Tibial artery (tissue), 4 donors: ENCODE data around the gene PTGIR.

Source experiments
- DNase-seq, 2 donors: peaks; one replicate each; pipeline ENCODE4 v3.0.0-alpha.2; 2019
- H3K27ac ChIP-seq, 2 donors: fragments of 200-600 bp; sonication (generic) in 1 of 2; 1 replicate in 1 of 2; 2 replicates in 1 of 2; pipeline ENCODE4 v1.5.1; 2018 to 2019; ENCODE audit warnings: mild to moderate bottlenecking in 1 of 2
- H3K27me3 ChIP-seq, 2 donors: fragments of 200-600 bp; sonication (generic) in 1 of 2; one replicate each; pipeline versions ENCODE4 v1.5.1 to v1.6.0; 2016 to 2019
- H3K36me3 ChIP-seq, 3 donors: fragments of 200-600 bp; sonication (generic) in 2 of 3; one replicate each; pipeline ENCODE4 v1.5.1; 2016 to 2019; ENCODE audit warnings: mild to moderate bottlenecking in 2 of 3
- H3K4me1 ChIP-seq, 4 donors: fragments of 200-600 bp; sonication (generic) in 2 of 4; 1 replicate in 3 of 4; 2 replicates in 1 of 4; pipeline ENCODE4 v1.5.1; 2016 to 2019
- H3K4me3 ChIP-seq, 2 donors: fragments of 200-600 bp; sonication (generic) in 1 of 2; 1 replicate in 1 of 2; 2 replicates in 1 of 2; pipeline ENCODE4 v1.5.1; 2018 to 2019; ENCODE audit warnings: mild to moderate bottlenecking in 2 of 2
- H3K9me3 ChIP-seq, 3 donors: fragments of 200-600 bp; sonication (generic) in 1 of 3; one replicate each; pipeline ENCODE4 v1.5.1; 2016 to 2019
- CTCF ChIP-seq, 2 experiments: fragments of 200-600 bp in 1 of 2; fragments of 450-650 bp in 1 of 2; IDR thresholded peaks; one replicate each; pipeline ENCODE4 v1.5.1; 2017 to 2019; ENCODE audit warnings: antibody characterized with exemption in 2 of 2, mild to moderate bottlenecking in 1 of 2, moderate library complexity in 1 of 2
- intact Hi-C: fragments of 100-400 bp; cut with DNase I; formaldehyde crosslinking; loops from one replicate; pipeline ENCODE4 v1.15.0; 2023; ENCODE audit warnings: low total_unique reads

PTGIR gene

GRCh38 chr19:46616631-46617322 lies 8.1 kb downstream of the PTGIR start:
- H3K4me1 ChIP-seq = peaks cover 7 to 58% (median 51%) of the 10 kb centered on the region in 4 donors
- no peak for DNase-seq

GRCh38 chr19:46615966-46616365 lies 8.9 kb downstream of the PTGIR start:
- peaks cover 0 to 4% (median under 1%) of the 10 kb centered on the region in 3 donors for H3K36me3 ChIP-seq
- H3K4me3 ChIP-seq = no peak overlapping the region
- peaks cover 7 to 50% (median 43%) of the 10 kb centered on the region in 4 donors for H3K4me1 ChIP-seq
- no peak for DNase-seq
- TF ChIP-seq CTCF (IDR thresholded peaks at IDR 0.05) = no peak
- no peak overlapping the region for H3K27ac ChIP-seq
- no peaks in the 10 kb centered on the region for H3K9me3 ChIP-seq
- no peaks in the 10 kb centered on the region for H3K27me3 ChIP-seq
- intact Hi-C loops = loop anchor here (5.0 to 10.0 kb wide), 2 partner anchors 46 to 119 kb away; partner anchors contain the start of gene DACT3

More at GRCh38 chr19:46616631-46617322, 8.1 kb downstream of the PTGIR start:
- H3K27ac ChIP-seq = peak overlapping the region in 1 of 2 donors; percentile 48
- H3K9me3 ChIP-seq = no peaks in the 10 kb centered on the region
- TF ChIP-seq CTCF (IDR thresholded peaks at IDR 0.05) = peak; percentile 26 to 28
- no peaks in the 10 kb centered on the region for H3K27me3 ChIP-seq
- intact Hi-C loops = loop anchor here (5.0 to 10.0 kb wide), 2 partner anchors 46 to 118 kb away; partner anchors contain the start of gene DACT3
- H3K36me3 ChIP-seq = no peaks in the 10 kb centered on the region
- H3K4me3 ChIP-seq = no peak overlapping the region

- DNase-seq = peak; percentile 86 to 91
- peak overlapping the region in 1 of 2 donors; percentile 42 for H3K27ac ChIP-seq
- H3K36me3 ChIP-seq = peaks cover 8 to 21% (median 18%) of the 10 kb centered on the region in 3 donors
- intact Hi-C loops = loop anchor here (10.0 kb wide), 1 partner anchor 121 kb away; no protein-coding TSS in a partner anchor
- H3K9me3 ChIP-seq = no peaks in the 10 kb centered on the region
- H3K27me3 ChIP-seq = no peaks in the 10 kb centered on the region
- H3K4me1 ChIP-seq = peaks cover 7 to 34% (median 27%) of the 10 kb centered on the region in 4 donors
- H3K4me3 ChIP-seq = no peak overlapping the region
- TF ChIP-seq CTCF (IDR thresholded peaks at IDR 0.05) = peak; percentile 92 to 93
Observed at GRCh38 chr19:46614114-46614722, 10.7 kb downstream of the PTGIR start.

GRCh38 chr19:46613525-46613924 lies 11.4 kb downstream of the PTGIR start:
- H3K36me3 ChIP-seq = peaks cover 15 to 28% (median 25%) of the 10 kb centered on the region in 3 donors
- peak overlapping the region in 1 of 2 donors; percentile 42 for H3K27ac ChIP-seq
- intact Hi-C loops = loop anchor here (10.0 kb wide), 1 partner anchor 121 kb away; no protein-coding TSS in a partner anchor
- no peak for TF ChIP-seq CTCF (IDR thresholded peaks at IDR 0.05)
- H3K9me3 ChIP-seq = no peaks in the 10 kb centered on the region
- no peak overlapping the region for H3K4me3 ChIP-seq
- H3K4me1 ChIP-seq = peaks cover 2 to 27% (median 20%) of the 10 kb centered on the region in 4 donors
- peak in 1 of 2 donors; percentile 68 for DNase-seq
- no peaks in the 10 kb centered on the region for H3K27me3 ChIP-seq

GRCh38 chr19:46611776-46612175 lies 13.1 kb downstream of the PTGIR start:
- H3K27ac ChIP-seq = peak overlapping the region in 1 of 2 donors; percentile 24
- intact Hi-C loops = loop anchor here (10.0 kb wide), 1 partner anchor 123 kb away; no protein-coding TSS in a partner anchor

More at GRCh38 chr19:46611776-46612175, 13.1 kb downstream of the PTGIR start:
- Histone ChIP-seq H3K4me3 (no peak overlapping the region), H3K4me1 (peaks cover 0 to 19% (median 12%) of the 10 kb centered on the region in 4 donors), H3K27me3 (no peaks in the 10 kb centered on the region), H3K9me3 (no peaks in the 10 kb centered on the region), H3K36me3 (peaks cover 32 to 46% (median 40%) of the 10 kb centered on the region in 3 donors)
- peak in 1 of 2 donors; percentile 59 for DNase-seq
- TF ChIP-seq CTCF (IDR thresholded peaks at IDR 0.05) = no peak
